ENCODE measurements around the gene CMYA5. TPM values are rescaled to one million over a fixed set of nuclear protein-coding genes. Genes with fewer than 3 reads are reported as not detected.

The CMYA5 gene
- total RNA-seq, 1 donor from 2014 or later, result 0.16 TPM

DNA sequence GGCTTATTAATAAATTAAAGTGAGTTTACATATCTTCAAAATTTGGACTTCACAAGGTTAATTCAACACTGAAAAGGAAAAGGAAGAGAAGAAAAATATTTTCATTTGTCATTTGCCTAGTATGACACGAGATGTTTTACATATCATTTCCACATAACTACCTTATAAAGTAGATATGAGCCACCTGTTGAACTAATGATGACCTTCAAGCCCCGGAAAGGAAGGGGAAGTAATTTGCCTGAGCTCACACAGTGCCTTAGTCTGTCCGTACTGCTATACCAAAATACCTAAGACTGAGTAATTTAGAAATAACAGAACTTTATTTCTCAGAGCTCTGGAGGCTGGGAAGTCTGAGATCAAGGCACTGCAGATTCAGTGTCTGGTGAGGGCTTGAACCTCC lies 17.9 kb downstream of the CMYA5 start:
- Mint-ChIP-seq H3K36me3 (ENCODE audit: unreplicated experiment) (no peaks in the 10 kb centered on the region), H3K27ac (ENCODE audit: unreplicated experiment) (no peak overlapping the region), H3K4me3 (ENCODE audit: unreplicated experiment) (no peak overlapping the region), H3K27me3 (ENCODE audit: unreplicated experiment) (no peaks in the 10 kb centered on the region), H3K9me3 (ENCODE audit: unreplicated experiment) (peaks cover 14% of the 10 kb centered on the region), H3K4me1 (ENCODE audit: unreplicated experiment) (no peaks in the 10 kb centered on the region)
- TF ChIP-seq, protein P1, sequence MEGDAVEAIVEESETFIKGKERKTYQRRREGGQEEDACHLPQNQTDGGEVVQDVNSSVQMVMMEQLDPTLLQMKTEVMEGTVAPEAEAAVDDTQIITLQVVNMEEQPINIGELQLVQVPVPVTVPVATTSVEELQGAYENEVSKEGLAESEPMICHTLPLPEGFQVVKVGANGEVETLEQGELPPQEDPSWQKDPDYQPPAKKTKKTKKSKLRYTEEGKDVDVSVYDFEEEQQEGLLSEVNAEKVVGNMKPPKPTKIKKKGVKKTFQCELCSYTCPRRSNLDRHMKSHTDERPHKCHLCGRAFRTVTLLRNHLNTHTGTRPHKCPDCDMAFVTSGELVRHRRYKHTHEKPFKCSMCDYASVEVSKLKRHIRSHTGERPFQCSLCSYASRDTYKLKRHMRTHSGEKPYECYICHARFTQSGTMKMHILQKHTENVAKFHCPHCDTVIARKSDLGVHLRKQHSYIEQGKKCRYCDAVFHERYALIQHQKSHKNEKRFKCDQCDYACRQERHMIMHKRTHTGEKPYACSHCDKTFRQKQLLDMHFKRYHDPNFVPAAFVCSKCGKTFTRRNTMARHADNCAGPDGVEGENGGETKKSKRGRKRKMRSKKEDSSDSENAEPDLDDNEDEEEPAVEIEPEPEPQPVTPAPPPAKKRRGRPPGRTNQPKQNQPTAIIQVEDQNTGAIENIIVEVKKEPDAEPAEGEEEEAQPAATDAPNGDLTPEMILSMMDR (IDR thresholded peaks at IDR 0.05), result no peak
- no peak for DNase-seq (ENCODE audit: extremely low spot score, unreplicated experiment)

DNA sequence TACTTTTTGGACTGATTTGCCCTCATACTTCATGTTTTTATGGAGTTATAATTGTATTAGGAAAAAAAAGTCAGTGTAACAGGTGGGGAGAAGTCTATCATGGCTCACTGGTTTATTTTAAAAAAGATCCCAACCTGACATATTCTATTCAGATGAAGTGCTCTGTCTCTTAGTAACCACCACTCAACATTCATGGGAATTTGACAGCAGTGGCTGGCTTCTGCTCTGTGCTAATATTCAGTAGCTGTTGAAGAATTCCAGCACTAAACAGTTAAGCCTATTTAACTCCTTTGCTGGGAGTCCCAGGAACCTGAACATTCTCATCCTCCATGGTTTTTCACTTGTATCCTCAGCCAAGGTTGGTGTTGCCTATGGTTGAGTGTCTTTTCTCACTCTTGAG lies 23.1 kb downstream of the CMYA5 start:
- TF ChIP-seq, protein P1 (IDR thresholded peaks at IDR 0.05), result no peak
- DNase-seq (ENCODE audit: extremely low spot score, unreplicated experiment), result no peak
- Mint-ChIP-seq H3K27me3 (ENCODE audit: unreplicated experiment) (peaks cover 6% of the 10 kb centered on the region), H3K36me3 (ENCODE audit: unreplicated experiment) (no peaks in the 10 kb centered on the region), H3K4me1 (ENCODE audit: unreplicated experiment) (no peaks in the 10 kb centered on the region), H3K27ac (ENCODE audit: unreplicated experiment) (no peak overlapping the region), H3K9me3 (ENCODE audit: unreplicated experiment) (no peaks in the 10 kb centered on the region), H3K4me3 (ENCODE audit: unreplicated experiment) (no peak overlapping the region)

DNA sequence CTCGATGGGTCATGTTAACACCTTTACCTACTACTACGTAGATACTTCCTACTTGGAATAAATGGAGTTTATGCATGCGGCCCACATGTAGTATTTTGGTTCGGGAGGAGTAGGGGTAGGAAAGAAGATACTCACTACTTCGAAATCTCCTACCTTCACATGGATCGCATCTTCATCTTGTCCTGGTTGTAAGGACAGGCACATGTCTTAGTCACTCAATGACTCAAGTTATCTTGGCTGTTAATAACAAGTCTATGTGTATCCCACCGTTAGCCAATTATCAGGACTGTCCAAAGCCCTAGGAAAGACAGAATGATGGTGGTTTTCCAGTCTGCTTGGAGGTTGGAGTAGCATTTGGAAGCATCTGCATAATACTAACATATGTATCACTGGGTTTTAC lies 24.1 kb downstream of the CMYA5 start:
- Mint-ChIP-seq H3K36me3 (ENCODE audit: unreplicated experiment) (no peaks in the 10 kb centered on the region), H3K4me1 (ENCODE audit: unreplicated experiment) (no peaks in the 10 kb centered on the region), H3K9me3 (ENCODE audit: unreplicated experiment) (no peaks in the 10 kb centered on the region), H3K4me3 (ENCODE audit: unreplicated experiment) (no peak overlapping the region), H3K27me3 (ENCODE audit: unreplicated experiment) (peaks cover 6% of the 10 kb centered on the region), H3K27ac (ENCODE audit: unreplicated experiment) (no peak overlapping the region)
- no peak for DNase-seq (ENCODE audit: extremely low spot score, unreplicated experiment)
- TF ChIP-seq, protein P1 (IDR thresholded peaks at IDR 0.05), result no peak

DNA sequence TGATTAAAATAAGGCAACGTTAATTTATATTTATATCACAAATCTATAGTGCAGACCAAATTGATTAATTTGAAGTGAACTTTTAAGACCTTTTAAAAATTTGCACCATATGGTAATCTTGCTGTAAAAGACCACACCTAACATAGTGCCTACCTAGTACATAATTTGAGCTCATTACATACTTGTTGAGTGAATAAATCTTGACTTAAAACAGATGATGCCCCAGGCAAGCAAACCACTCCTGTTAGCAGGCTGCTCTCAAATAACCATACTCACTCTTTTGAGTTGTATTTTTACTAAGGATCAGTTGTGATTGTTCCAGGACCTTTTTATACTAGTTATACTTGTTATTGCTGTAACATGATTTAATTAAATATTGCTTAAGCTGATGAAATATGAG lies 27.2 kb downstream of the CMYA5 start:
- TF ChIP-seq, protein P1 (IDR thresholded peaks at IDR 0.05), result no peak
- Mint-ChIP-seq H3K27me3 (ENCODE audit: unreplicated experiment) (peaks cover 6% of the 10 kb centered on the region), H3K4me1 (ENCODE audit: unreplicated experiment) (no peaks in the 10 kb centered on the region), H3K36me3 (ENCODE audit: unreplicated experiment) (no peaks in the 10 kb centered on the region), H3K9me3 (ENCODE audit: unreplicated experiment) (peaks cover 19% of the 10 kb centered on the region), H3K4me3 (ENCODE audit: unreplicated experiment) (no peak overlapping the region), H3K27ac (ENCODE audit: unreplicated experiment) (no peak overlapping the region)
- no peak for DNase-seq (ENCODE audit: extremely low spot score, unreplicated experiment)

DNA sequence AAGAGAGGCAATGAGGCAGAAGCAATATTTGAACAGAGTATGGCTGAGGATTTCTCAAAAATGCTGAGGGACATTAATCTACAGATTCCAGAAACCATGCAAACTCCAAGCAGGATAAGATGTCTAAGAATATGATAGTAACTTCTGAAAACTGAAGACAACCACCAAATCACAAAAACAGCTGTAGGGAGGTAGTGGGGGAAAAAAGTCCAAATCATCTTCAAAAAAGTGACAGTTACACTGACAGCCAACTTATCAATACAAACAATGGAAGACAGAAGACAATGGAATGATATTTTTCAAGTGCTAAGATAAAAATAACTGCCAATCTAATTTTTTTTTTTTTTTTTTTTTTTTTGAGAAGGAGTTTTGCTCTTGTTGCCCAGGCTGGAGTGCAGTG lies 30.5 kb downstream of the CMYA5 start:
- TF ChIP-seq, protein P1 (IDR thresholded peaks at IDR 0.05), result no peak
- peaks cover 3% of the 10 kb centered on the region for H3K27me3 Mint-ChIP-seq (ENCODE audit: unreplicated experiment)
- no peaks in the 10 kb centered on the region for H3K36me3 Mint-ChIP-seq (ENCODE audit: unreplicated experiment)
- no peak overlapping the region for H3K27ac Mint-ChIP-seq (ENCODE audit: unreplicated experiment)
- no peaks in the 10 kb centered on the region for H3K4me1 Mint-ChIP-seq (ENCODE audit: unreplicated experiment)
- DNase-seq (ENCODE audit: extremely low spot score, unreplicated experiment), result no peak
- H3K4me3 Mint-ChIP-seq (ENCODE audit: unreplicated experiment), result no peak overlapping the region
- H3K9me3 Mint-ChIP-seq (ENCODE audit: unreplicated experiment), result peaks cover 26% of the 10 kb centered on the region
